H9 (cell line): ENCODE measurements around the gene CNTD1. TPM values are rescaled to one million over a fixed set of nuclear protein-coding genes. Genes with fewer than 3 reads are reported as not detected.

Experiments
- DNase-seq: peaks from one replicate; pipeline ENCODE4 v3.0.0-alpha.2; 2017
- H2AFZ ChIP-seq: one replicate; pipeline ENCODE4 v1.6.1; 2013; ENCODE audit warnings: mild to moderate bottlenecking, low read length, control low read depth, moderate library complexity
- H2AK5ac ChIP-seq: 2 replicates; pipeline ENCODE4 v1.6.1; 2013; ENCODE audit warnings: low read length, control low read depth, mixed read lengths; ENCODE audit not compliant: insufficient read length
- H2BK120ac ChIP-seq: one replicate; pipeline ENCODE4 v1.6.1; 2013; ENCODE audit warnings: low read depth, mild to moderate bottlenecking, low read length, control low read depth, inconsistent platforms; ENCODE audit not compliant: poor library complexity, severe bottlenecking
- H2BK12ac ChIP-seq: 2 replicates; pipeline ENCODE4 v1.6.1; 2013; ENCODE audit warnings: low read length, control low read depth, mixed read lengths, low read depth; ENCODE audit not compliant: insufficient read length
- H2BK15ac ChIP-seq: 2 replicates; pipeline ENCODE4 v1.6.1; 2013; ENCODE audit warnings: low read depth, low read length, control low read depth
- H2BK20ac ChIP-seq: one replicate; pipeline ENCODE4 v1.6.1; 2013; ENCODE audit warnings: low read depth, mild to moderate bottlenecking, low read length, control low read depth, inconsistent platforms; ENCODE audit not compliant: poor library complexity, severe bottlenecking
- H2BK5ac ChIP-seq: 2 replicates; pipeline ENCODE4 v1.6.1; 2013; ENCODE audit warnings: low read length, control low read depth, mixed read lengths; ENCODE audit not compliant: insufficient read length
- H3K14ac ChIP-seq: 2 replicates; pipeline ENCODE4 v1.6.1; 2013; ENCODE audit warnings: low read length, control low read depth; ENCODE audit not compliant: insufficient read depth
- H3K18ac ChIP-seq: 2 replicates; pipeline ENCODE4 v1.6.1; 2013; ENCODE audit warnings: low read depth, mild to moderate bottlenecking, mixed read lengths, low read length, control low read depth; ENCODE audit not compliant: insufficient read length
- H3K23ac ChIP-seq: 2 replicates; pipeline ENCODE4 v1.6.1; 2013; ENCODE audit warnings: low read length, control low read depth, mixed read lengths, low read depth; ENCODE audit not compliant: insufficient read length
- H3K23me2 ChIP-seq: 2 replicates; pipeline ENCODE4 v1.6.1; 2013; ENCODE audit warnings: low read depth, mild to moderate bottlenecking, mixed read lengths, low read length, control low read depth; ENCODE audit not compliant: insufficient read length, poor library complexity, severe bottlenecking
- H3K27ac ChIP-seq: 2 replicates; pipeline ENCODE4 v1.5.1; 2013; ENCODE audit warnings: low read length, control low read depth, mixed read lengths, low read depth; ENCODE audit not compliant: insufficient read length
- H3K27me3 ChIP-seq: 2 replicates; pipeline ENCODE4 v1.6.1; 2013; ENCODE audit warnings: low read length, control low read depth, inconsistent platforms; ENCODE audit not compliant: insufficient read depth
- H3K4ac ChIP-seq: 2 replicates; pipeline ENCODE4 v1.6.1; 2013; ENCODE audit warnings: low read depth, mild to moderate bottlenecking, control low read depth, inconsistent platforms, low read length, moderate library complexity
- H3K4me1 ChIP-seq: 2 replicates; pipeline ENCODE4 v1.6.1; 2013; ENCODE audit warnings: low read length, control low read depth, inconsistent platforms; ENCODE audit not compliant: insufficient read depth
- H3K4me2 ChIP-seq: 2 replicates; pipeline ENCODE4 v1.6.1; 2013; ENCODE audit warnings: low read length, control low read depth, mixed read lengths; ENCODE audit not compliant: insufficient read length, insufficient read depth
- H3K56ac ChIP-seq: 2 replicates; pipeline ENCODE4 v1.6.1; 2013; ENCODE audit warnings: low read depth, mild to moderate bottlenecking, mixed read lengths, low read length, control low read depth; ENCODE audit not compliant: insufficient read length
- H3K79me1 ChIP-seq: 2 replicates; pipeline ENCODE4 v1.6.1; 2013; ENCODE audit warnings: low read depth, mild to moderate bottlenecking, moderate library complexity, low read length, control low read depth, inconsistent platforms; ENCODE audit not compliant: insufficient read depth, poor library complexity, severe bottlenecking
- H3K79me2 ChIP-seq: 2 replicates; pipeline ENCODE4 v1.6.1; 2013; ENCODE audit warnings: low read length, control low read depth, inconsistent platforms; ENCODE audit not compliant: insufficient read depth
- H3K9ac ChIP-seq: 2 replicates; pipeline ENCODE4 v1.6.1; 2013; ENCODE audit warnings: low read length, control low read depth, mixed read lengths; ENCODE audit not compliant: insufficient read length; ENCODE audit errors: extremely low read depth
- H3K9me3 ChIP-seq: one replicate; pipeline ENCODE4 v1.6.1; 2013; ENCODE audit warnings: low read depth, low read length, inconsistent platforms; ENCODE audit not compliant: control insufficient read depth
- H3T11ph ChIP-seq: one replicate; pipeline ENCODE4 v1.6.1; 2013; ENCODE audit warnings: mild to moderate bottlenecking, low read length, control low read depth, inconsistent platforms
- H4K20me1 ChIP-seq: one replicate; pipeline ENCODE4 v1.6.1; 2013; ENCODE audit not compliant: control insufficient read depth, insufficient read length, insufficient read depth
- H4K5ac ChIP-seq: 2 replicates; pipeline ENCODE4 v1.6.1; 2013; ENCODE audit warnings: low read depth, mild to moderate bottlenecking, mixed read lengths, low read length, control low read depth; ENCODE audit not compliant: insufficient read length
- H4K8ac ChIP-seq: replicated peaks from 2 replicates; pipeline ENCODE4 v1.6.1; 2013; ENCODE audit warnings: low read length, control low read depth, mixed read lengths, low read depth; ENCODE audit not compliant: insufficient read length
- H4K91ac ChIP-seq: 2 replicates; pipeline ENCODE4 v1.6.1; 2013; ENCODE audit warnings: low read depth, mild to moderate bottlenecking, moderate library complexity, mixed read lengths, low read length, control low read depth; ENCODE audit not compliant: insufficient read length
- H3K27ac Mint-ChIP-seq, 3 experiments: 2 replicates in 2 of 3; 3 replicates in 1 of 3; pipeline ENCODE4 v1.8.0; 2020 to 2021; ENCODE audit warnings: mixed read lengths in 3 of 3, mild to moderate bottlenecking in 1 of 3, moderate library complexity in 1 of 3
- H3K27me3 Mint-ChIP-seq: 2 replicates; pipeline ENCODE4 v1.8.0; 2021; ENCODE audit warnings: low read depth, mild to moderate bottlenecking, moderate library complexity, mixed read lengths
- H3K36me3 Mint-ChIP-seq, 3 experiments: 2 replicates in 2 of 3; 3 replicates in 1 of 3; pipeline ENCODE4 v1.8.0; 2020 to 2021; ENCODE audit warnings: low read depth in 3 of 3, mixed read lengths in 3 of 3; ENCODE audit not compliant: insufficient read depth in 1 of 3
- H3K4me1 Mint-ChIP-seq, 2 experiments: 2 replicates each; pipeline ENCODE4 v1.8.0; 2020; ENCODE audit warnings: mixed read lengths in 2 of 2
- H3K4me3 Mint-ChIP-seq, 2 experiments: 2 replicates in 1 of 2; 3 replicates in 1 of 2; pipeline ENCODE4 v1.8.0; 2020 to 2021; ENCODE audit warnings: mild to moderate bottlenecking in 2 of 2, mixed read lengths in 2 of 2, moderate library complexity in 1 of 2
- H3K9me3 Mint-ChIP-seq, 2 experiments: 2 replicates in 1 of 2; 3 replicates in 1 of 2; pipeline ENCODE4 v1.8.0; 2020; ENCODE audit warnings: mild to moderate bottlenecking in 2 of 2, mixed read lengths in 2 of 2, moderate library complexity in 1 of 2
- WGBS: extraction: QIAGEN DNeasy Blood & Tissue Kit; methylation state at CpG from one replicate; pipeline ENCODE4 v1.1.7; 2013; ENCODE audit warnings: missing lambda C conversion rate, low lambda C conversion rate, mixed read lengths; ENCODE audit not compliant: insufficient read length; ENCODE audit errors: extremely low coverage; 5-methylcytosine and 5-hydroxymethylcytosine counted together
- total RNA-seq: library from RNA; stranded (reverse); gene quantifications from 2 replicates; pipeline ENCODE4 v1.2.1, GENCODE V29; 2021
- TF ChIP-seq, protein P1 (sequence below): fragments of 200-600 bp; sonication (generic); conservative IDR thresholded peaks from 3 replicates; pipeline ENCODE4 v1.8.0; 2021; ENCODE audit warnings: antibody characterized with exemption, mild to moderate bottlenecking

Gene CNTD1
- total RNA-seq, 1 experiment from 2014 or later, result not detected

DNA sequence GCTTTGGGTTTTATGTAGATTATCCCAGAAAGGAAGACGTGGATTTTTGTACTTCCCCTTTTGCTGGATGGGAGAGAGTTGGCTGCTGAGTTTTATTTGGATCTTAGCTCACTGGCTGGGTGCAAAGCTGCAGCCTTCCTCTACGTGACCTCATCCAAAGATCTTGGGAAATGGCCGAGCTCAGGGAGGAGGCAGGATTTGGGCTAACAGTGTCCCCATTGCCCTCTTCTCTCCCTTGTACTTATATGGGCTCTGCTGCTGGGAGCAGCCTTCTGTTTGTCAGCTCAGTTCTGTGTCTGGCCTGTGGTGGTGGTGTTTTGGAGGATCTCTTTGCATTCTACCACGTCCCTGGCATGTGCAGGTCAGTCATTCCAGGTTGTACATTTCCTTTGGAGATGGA is 54.3 kb downstream of the CNTD1 start:
- Histone ChIP-seq H4K8ac (no peak overlapping the region), H4K5ac (no peak overlapping the region), H3K18ac (no peak overlapping the region), H3K79me2 (no peaks in the 10 kb centered on the region), H3K27me3 (no peaks in the 10 kb centered on the region), H3K4me1 (no peaks in the 10 kb centered on the region), H3K4ac (no peak overlapping the region), H3K9ac (no peak overlapping the region), H3K9me3 (no peaks in the 10 kb centered on the region), H2AK5ac (no peak overlapping the region), H2BK12ac (no peak overlapping the region), H3K23ac (no peak overlapping the region), H3K27ac (no peak overlapping the region), H2BK5ac (no peak overlapping the region), H3K79me1 (no peaks in the 10 kb centered on the region), H2AFZ (no peak overlapping the region), H3K23me2 (no peaks in the 10 kb centered on the region), H2BK20ac (no peak overlapping the region), H2BK15ac (no peak overlapping the region), H3K14ac (no peak overlapping the region), H3T11ph (no peak overlapping the region), H3K56ac (no peak overlapping the region), H3K4me2 (no peak overlapping the region), H4K20me1 (no peaks in the 10 kb centered on the region), H4K91ac (no peak overlapping the region), H2BK120ac (no peak overlapping the region)
- H3K4me1 Mint-ChIP-seq, result peaks cover 4 to 8% of the 10 kb centered on the region in 2 experiments; a peak in 2 of 4 replicates
- no CpG with 5 or more reads among the region's 4 CpGs for WGBS
- H3K36me3 Mint-ChIP-seq, result no peaks in the 10 kb centered on the region; a peak in 1 of 7 replicates
- no peaks in the 10 kb centered on the region for H3K27me3 Mint-ChIP-seq
- no peaks in the 10 kb centered on the region; a peak in 1 of 5 replicates for H3K9me3 Mint-ChIP-seq
- H3K27ac Mint-ChIP-seq, result no peak overlapping the region
- TF ChIP-seq, protein P1, sequence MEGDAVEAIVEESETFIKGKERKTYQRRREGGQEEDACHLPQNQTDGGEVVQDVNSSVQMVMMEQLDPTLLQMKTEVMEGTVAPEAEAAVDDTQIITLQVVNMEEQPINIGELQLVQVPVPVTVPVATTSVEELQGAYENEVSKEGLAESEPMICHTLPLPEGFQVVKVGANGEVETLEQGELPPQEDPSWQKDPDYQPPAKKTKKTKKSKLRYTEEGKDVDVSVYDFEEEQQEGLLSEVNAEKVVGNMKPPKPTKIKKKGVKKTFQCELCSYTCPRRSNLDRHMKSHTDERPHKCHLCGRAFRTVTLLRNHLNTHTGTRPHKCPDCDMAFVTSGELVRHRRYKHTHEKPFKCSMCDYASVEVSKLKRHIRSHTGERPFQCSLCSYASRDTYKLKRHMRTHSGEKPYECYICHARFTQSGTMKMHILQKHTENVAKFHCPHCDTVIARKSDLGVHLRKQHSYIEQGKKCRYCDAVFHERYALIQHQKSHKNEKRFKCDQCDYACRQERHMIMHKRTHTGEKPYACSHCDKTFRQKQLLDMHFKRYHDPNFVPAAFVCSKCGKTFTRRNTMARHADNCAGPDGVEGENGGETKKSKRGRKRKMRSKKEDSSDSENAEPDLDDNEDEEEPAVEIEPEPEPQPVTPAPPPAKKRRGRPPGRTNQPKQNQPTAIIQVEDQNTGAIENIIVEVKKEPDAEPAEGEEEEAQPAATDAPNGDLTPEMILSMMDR, result no peak
- H3K4me3 Mint-ChIP-seq, result no peak overlapping the region
- no peak for DNase-seq
